ENCODE data around the gene EYS.
"Not testable (repeated sequence)": the region's sequence is repeated elsewhere in the genome, so short reads cannot be mapped to it uniquely, and the experiment has no call there.

The EYS gene

GRCh38 chr6:63800386-63800785, 1906.6 kb downstream of the EYS start:
- not testable (repeated sequence) for DNase-seq

DNA sequence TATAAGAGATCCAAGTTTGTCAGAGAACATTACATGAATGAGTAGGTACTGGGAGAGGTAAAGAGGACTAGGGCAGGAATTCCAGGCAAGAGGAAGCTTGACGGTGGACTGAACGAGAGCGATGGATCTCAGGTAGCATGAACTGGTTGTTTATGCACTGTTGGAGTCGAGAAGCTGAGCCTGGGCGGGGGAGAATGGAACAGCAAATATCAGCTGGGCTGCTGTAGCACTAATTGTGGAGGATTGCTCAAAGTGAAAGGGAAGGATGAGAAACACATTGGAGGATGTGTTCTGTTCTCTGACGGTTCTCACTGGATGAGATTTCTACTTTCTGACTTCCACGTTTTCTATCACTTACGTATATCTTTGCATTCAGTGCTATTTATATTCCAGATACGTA, 1907.2 kb downstream of the EYS start:
- no peak for DNase-seq

- DNase-seq = no peak
These were observed 1907.7 kb downstream of the EYS start for GRCh38 chr6:63799313-63799712.

DNA sequence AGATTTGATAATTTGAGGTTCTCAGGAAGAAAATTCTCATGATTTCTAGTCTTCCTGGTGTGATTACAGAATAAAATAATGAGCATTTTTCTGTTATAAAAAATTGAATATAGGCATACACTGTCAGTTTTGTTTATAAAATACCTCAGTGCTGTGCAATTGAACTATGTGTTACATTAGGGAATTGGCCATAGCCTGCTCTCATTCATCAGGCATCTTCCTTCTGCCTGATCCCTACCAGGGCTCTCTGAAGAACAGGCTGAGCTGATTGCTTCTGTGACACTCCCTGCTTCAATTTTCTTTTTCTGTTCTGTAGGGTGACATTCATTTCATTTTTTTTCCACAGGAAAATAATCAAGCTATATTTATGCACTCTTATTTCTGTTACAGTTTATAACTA, 1908.6 kb downstream of the EYS start:
- no peak for DNase-seq

DNA sequence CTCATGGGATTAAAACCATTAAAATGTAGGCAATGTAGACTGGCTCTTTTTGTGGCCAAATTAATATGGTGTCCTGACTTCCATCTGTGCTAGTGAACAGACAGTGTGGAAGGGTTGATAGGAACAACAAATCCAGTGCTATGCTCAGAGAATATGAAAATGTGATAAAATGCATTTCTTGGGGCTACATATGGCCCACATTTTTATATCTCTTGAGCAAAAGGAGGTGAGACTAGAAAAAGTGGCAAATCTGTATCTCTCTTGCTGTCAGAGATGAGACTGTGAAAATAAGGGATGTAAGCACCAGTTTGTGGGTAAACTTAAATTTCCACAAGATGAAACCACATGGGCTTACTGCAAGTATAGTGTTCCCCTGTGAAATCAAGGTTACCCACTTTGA, 1909.3 kb downstream of the EYS start:
- DNase-seq = no peak

- no peak for DNase-seq
These were observed 1911.2 kb downstream of the EYS start for GRCh38 chr6:63795826-63796225.

DNA sequence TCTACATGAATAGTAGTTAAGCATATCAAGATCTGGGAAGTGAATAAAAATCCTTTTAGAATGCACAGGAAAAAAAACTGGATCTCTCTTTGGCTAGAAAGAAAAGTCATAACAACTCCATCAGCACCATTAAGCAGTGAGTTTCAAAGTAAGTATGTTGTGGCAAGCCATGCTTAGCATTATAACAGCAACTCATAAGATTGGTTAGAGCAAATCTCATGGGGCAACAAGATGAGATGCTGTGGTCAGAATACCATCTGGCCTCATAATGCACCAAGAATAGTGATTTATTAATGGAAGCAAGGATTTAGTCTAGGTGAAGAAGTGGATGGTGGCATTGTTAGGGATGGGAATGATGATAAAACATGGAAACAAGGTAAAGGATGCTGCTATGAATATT, 1912.0 kb downstream of the EYS start:
- no peak for DNase-seq

DNA sequence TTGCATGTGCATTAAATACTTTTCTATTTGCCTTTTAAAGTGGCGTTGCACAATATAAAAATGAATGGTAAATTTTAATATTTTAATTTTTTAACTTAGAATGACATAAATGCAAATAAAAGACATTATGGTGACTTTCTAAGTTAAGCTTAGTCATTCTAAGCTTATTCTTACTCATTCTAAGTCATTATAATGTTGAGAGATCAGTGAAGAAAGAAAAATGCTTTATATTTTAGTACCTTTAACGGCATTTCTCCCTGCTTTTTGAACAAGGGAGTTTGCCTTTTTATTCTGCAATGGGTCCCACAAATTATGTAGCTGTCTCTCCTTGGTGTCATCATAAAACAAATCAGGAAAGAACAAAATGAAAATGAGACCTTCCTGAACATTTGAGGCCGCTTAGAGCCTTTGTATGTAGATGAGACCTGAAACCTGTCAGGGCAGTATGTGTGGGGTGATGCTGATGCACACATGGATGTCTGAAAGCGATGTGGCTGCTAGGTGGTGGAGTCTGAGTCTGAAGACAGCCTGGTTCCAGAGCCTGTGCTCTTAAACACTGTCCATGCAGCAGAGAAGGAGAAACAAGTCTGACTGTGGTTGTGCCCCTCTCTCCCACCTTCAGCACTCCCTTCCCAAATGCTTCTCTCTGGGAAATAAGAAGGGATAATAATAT, 1913.4 kb downstream of the EYS start:
- no peak for DNase-seq

GRCh38 chr6:63792736-63793464, 1914.1 kb downstream of the EYS start:
- no peak for DNase-seq

DNA sequence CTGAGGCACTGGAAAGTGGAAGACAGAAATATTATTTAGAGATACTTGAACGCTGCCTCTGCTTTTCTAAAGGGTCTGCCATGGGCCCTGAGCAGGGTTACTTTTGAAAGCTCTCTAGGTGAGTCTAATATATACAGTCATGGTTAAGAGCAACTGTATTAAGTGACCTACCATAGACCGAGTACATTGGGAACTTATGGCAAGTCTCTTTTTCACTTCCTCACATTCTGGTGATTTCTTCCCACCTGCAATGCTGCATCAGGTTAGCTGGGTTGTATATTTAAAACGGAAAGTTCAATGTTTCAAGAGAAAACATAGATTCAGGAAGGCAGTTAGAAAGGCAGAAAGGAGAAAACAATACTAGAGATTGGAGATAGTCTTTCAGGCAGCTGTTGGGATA, 1916.7 kb downstream of the EYS start:
- no peak for DNase-seq

DNA sequence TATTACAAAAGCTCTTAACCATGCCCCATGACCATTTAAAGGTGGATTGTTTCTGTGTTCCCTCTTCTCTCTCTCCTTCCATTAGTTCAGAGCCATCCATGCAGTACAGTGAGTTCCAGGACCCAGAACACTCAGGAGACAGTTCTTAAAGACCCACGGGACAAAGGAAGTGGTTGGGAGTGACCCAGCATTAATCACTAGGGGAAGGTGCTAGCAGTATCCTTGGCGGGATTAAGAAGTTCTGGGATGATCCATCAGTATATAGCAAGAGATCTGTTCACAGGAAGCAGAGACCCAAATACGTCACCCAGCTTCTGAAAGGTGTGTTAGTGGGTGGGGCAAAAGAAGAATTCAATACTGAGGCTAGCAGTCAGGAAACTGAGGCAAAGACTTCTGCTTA, 1917.3 kb downstream of the EYS start:
- DNase-seq = no peak

DNA sequence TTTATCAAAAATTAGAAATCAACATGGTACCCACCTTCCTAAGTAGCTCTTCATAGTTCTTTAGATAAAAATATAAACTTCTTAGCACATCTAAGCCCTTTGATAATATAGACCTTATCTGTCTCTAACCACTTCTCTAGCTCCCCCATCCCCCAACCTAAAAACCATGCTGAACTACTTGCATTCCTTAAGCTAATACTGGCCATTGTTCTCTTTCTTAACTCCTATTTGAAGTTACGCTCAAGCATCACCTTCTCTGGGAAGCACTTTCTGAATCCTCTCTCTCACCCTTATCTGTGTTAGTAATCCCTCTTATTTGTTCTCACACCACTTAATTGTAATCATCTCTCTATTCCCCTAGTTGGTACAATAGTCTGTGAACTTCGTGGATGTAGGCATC, 1918.5 kb downstream of the EYS start:
- no peak for DNase-seq

- DNase-seq = no peak
These were observed 1920.0 kb downstream of the EYS start for GRCh38 chr6:63787021-63787420.

GRCh38 chr6:63785006-63785405, 1922.0 kb downstream of the EYS start:
- no peak for DNase-seq

DNA sequence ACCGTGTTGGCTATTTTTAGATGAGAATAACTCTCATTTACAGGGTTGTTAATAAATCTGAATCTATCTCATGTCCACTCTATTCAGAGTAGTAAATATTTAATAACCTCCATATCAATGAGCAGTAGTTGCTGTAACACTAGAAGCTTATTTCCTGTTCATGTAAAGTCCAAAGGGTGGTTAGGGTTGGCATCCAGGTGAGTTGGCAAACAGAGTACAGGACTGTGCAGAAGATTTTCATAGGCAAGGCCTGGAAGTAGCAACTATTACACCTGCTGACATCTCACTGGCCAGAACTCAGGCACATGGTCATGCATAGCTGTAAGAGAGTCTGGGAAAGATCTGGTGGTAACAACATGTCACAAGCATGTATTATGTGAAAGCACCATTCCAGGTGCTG, 1923.9 kb downstream of the EYS start:
- DNase-seq = no peak

- no peak for DNase-seq
These were observed 1932.1 kb downstream of the EYS start for GRCh38 chr6:63774961-63775360.

- no peak for DNase-seq
These were observed 1933.8 kb downstream of the EYS start for GRCh38 chr6:63773200-63773599.

DNA sequence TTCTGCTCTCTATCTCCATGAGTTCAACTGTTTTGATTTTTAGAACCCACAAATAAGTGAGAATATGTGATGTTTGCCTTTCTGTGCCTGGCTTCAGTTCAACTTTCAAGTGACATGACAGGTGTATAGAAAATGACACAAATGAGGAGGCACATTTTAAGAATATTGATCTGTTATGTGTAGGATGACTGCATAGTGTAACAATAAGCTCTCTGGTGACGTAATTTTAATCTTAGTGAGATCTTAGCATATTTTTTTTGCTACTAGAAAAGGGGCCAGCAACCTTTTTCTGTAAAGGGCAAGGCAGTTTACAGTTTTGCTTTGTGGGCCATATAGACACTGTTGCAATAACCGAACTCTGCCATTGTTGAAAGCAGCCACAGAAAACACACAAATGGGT, 1941.2 kb downstream of the EYS start:
- DNase-seq = no peak

DNA sequence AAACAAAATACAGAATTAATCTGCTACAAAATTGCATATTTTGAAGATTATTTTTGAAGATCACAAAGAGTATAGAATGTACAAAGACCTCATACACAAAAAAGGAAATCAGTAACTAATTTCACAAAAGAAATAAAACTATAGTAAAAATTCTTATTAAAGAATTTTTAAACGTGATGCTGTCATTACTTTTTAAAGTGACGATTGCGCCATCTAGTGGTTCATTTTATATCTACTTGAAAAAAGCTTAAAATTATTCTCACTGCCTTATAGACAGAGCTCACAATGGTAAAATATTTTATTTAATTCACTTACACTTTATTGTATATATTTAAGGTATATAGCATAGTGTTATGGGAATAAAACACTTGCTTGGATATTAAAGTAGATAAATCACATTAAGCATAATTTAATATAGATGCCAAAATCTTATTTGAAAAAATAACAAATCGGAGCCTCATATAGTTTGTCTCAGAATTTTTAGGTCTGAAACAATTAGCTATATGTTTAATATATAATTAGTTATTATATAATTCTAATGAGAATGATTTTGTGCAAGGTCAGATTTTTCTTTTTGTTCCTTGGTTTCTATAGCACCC, 1942.6 kb downstream of the EYS start:
- no peak for DNase-seq

DNA sequence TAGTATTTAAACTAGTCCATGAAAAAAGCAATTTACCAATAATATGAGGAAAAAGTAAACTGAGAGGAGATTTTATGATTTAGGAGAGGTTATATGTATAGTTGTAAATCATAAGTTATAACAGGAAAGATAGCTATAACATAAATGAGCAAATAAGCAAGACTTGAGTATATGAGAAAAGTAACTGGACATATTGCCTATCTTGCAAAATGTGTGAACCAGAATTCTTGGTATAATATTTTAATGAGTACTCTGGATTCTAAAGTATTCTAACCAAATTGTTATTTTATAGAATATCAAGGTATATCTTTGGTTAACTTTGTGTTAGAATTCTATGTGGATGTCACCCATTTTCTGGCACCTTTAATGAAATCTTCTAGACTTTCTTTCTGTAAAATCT, 1946.8 kb downstream of the EYS start:
- no peak for DNase-seq

DNA sequence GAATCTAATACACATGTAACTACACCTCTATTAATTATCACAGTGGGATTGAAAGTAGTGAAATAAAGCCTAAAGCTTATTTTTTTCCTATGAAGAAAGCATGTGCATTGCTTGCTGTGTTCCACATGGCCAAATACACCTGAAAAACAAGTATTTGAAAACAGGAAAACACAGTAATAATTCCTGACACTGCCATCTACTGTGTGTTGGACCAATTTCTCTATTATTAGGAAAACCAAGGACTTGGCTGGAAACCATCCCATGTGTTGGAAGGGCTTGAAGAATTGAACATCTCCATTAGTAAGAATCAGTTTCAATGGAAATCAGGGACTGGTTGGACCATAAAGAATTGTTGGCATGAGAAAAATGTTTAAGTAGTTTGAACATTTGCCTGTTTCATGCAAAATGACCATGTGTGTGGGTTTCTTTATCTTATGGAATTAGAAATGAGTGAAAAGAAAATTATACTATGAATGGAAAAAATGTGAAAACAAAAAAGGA, 1947.4 kb downstream of the EYS start:
- DNase-seq = no peak

- DNase-seq = no peak
These were observed 1949.2 kb downstream of the EYS start for GRCh38 chr6:63757826-63758225.

DNA sequence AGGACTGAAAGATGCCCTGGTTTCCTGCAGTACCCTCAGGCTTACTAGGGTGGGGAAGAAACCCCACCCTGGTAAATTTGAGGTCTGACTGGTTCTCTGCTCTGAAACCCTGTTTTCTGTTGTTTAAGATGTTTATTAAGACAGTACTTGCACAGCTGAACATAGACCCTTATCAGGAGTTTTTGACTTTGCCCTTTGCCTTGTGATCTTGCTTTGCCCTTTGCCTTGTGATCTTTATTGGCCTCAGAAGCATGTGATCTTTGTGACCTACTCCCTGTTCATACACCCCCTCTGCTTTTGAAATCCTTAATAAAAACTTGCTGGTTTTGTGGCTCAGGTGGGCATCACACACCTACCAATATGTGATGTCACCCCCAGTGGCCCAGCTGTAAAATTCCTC, 1949.8 kb downstream of the EYS start:
- DNase-seq = not testable (repeated sequence)

DNA sequence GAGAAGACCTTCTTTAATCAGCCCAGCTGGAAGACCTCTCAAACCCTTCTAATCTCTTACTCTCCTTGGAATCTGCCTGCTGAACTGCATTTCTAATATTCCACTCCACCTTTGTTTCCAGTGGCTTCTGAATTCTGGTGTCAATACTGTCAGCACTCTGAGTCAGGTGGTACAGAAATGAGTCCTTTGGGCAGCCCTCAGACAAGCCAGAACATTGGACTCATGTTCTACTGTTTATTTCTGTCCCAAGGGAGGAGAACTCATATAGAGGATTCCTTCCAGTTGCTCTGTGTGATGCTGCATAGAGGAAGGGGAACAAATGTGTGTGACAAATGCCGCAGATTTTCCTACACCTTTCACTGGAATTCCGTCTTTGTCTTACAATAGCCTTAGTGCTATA, 1956.6 kb downstream of the EYS start:
- no peak for DNase-seq

Measured in NCI-H510A (cell line).